Thymus (tissue), 11 donors: ENCODE results near the gene DNASE1L1. TPM values are rescaled to one million over a fixed set of nuclear protein-coding genes. Genes with fewer than 3 reads are reported as not detected.

Experiments
- DNase-seq, 9 donors: peaks; one replicate each; pipeline ENCODE4 v3.0.0-alpha.2; 2013; ENCODE audit warnings: low spot score in 9 of 9, low read depth in 6 of 9, missing footprints in 1 of 9
- H3K27ac ChIP-seq, 2 donors: one replicate each; pipeline ENCODE4 v1.5.1; 2013; ENCODE audit warnings: control low read depth in 1 of 2, low read depth in 1 of 2, low read length in 1 of 2, mild to moderate bottlenecking in 1 of 2, moderate library complexity in 1 of 2
- H3K27me3 ChIP-seq, 2 donors: one replicate each; pipeline ENCODE4 v1.5.1; 2013; ENCODE audit warnings: low read length in 1 of 2; ENCODE audit not compliant: control insufficient read depth in 2 of 2, insufficient read depth in 1 of 2
- H3K36me3 ChIP-seq, 2 donors: one replicate each; pipeline ENCODE4 v1.5.1; 2013; ENCODE audit warnings: low read length in 1 of 2, mild to moderate bottlenecking in 1 of 2, moderate library complexity in 1 of 2; ENCODE audit not compliant: control insufficient read depth in 2 of 2, insufficient read depth in 2 of 2
- H3K4me1 ChIP-seq, 2 donors: one replicate each; pipeline ENCODE4 v1.5.1; 2013; ENCODE audit warnings: low read length in 2 of 2; ENCODE audit not compliant: control insufficient read depth in 2 of 2, insufficient read depth in 2 of 2
- H3K4me3 ChIP-seq, 2 donors: one replicate each; pipeline ENCODE4 v1.5.1; 2013; ENCODE audit warnings: low read length in 2 of 2, control low read depth in 1 of 2, mild to moderate bottlenecking in 1 of 2
- H3K9me3 ChIP-seq, 2 donors: one replicate each; pipeline ENCODE4 v1.5.1; 2013; ENCODE audit warnings: low read length in 1 of 2, mild to moderate bottlenecking in 1 of 2; ENCODE audit not compliant: control insufficient read depth in 2 of 2, insufficient read depth in 1 of 2
- WGBS: extraction: QIAGEN DNeasy Blood & Tissue Kit; methylation state at CpG from one replicate; pipeline ENCODE4 v1.1.7; 2013; 5-methylcytosine and 5-hydroxymethylcytosine counted together
- polyA plus RNA-seq: library from polyadenylated mRNA; stranded (reverse); fragments of 200-250 nt; gene quantifications from one replicate; pipeline ENCODE4 v1.2.3, GENCODE V29; 2013
- total RNA-seq: library from RNA; stranded (reverse); fragments of 120-200 nt; gene quantifications from one replicate; pipeline ENCODE4 v1.2.4, GENCODE V29; 2013
- donor health status: healthy.

The DNASE1L1 gene
- total and polyA plus RNA-seq, 2 donors = 10.1 to 23.0 TPM

GRCh38 chrX:154373340-154374306 is 35.4 kb downstream of the DNASE1L1 start:
- Histone ChIP-seq H3K4me3 (peak overlapping the region in 1 of 2 donors; percentile 35), H3K36me3 (no peaks in the 10 kb centered on the region), H3K9me3 (peaks cover 0 to 34% of the 10 kb centered on the region in 2 donors), H3K27me3 (peaks cover 18 to 44% of the 10 kb centered on the region in 2 donors), H3K4me1 (peaks cover 8 to 53% of the 10 kb centered on the region in 2 donors), H3K27ac (no peak overlapping the region)
- DNase-seq = peak in 2 of 9 donors; percentile 19 to 49
- 19% methylated on average over 23 of the region's 23 CpGs for WGBS

- WGBS = 47% methylated on average over 5 of the region's 5 CpGs
- Histone ChIP-seq H3K4me1 (peaks cover 8 to 56% of the 10 kb centered on the region in 2 donors), H3K36me3 (peaks cover under 1 to 5% of the 10 kb centered on the region in 2 donors), H3K9me3 (peaks cover 0 to 28% of the 10 kb centered on the region in 2 donors), H3K27me3 (peaks cover 18 to 44% of the 10 kb centered on the region in 2 donors), H3K27ac (no peak overlapping the region), H3K4me3 (no peak overlapping the region)
- DNase-seq = no peak
These were observed 36.4 kb downstream of the DNASE1L1 start for GRCh38 chrX:154372612-154373022.

GRCh38 chrX:154371789-154372300 is 37.2 kb downstream of the DNASE1L1 start:
- Histone ChIP-seq H3K4me1 (peaks cover 8 to 48% of the 10 kb centered on the region in 2 donors), H3K27me3 (peaks cover 18 to 44% of the 10 kb centered on the region in 2 donors), H3K9me3 (peaks cover 0 to 34% of the 10 kb centered on the region in 2 donors), H3K36me3 (peaks cover 8 to 13% of the 10 kb centered on the region in 2 donors), H3K27ac (peak overlapping the region; percentile 18 to 26), H3K4me3 (peak overlapping the region; percentile 35 to 63)
- WGBS = 12% methylated on average over 43 of the region's 43 CpGs
- no peak for DNase-seq

GRCh38 chrX:154371017-154371788 is 37.9 kb downstream of the DNASE1L1 start:
- Histone ChIP-seq H3K36me3 (peaks cover 15 to 19% of the 10 kb centered on the region in 2 donors), H3K4me3 (peak overlapping the region; percentile 63 to 65), H3K4me1 (peaks cover 8 to 47% of the 10 kb centered on the region in 2 donors), H3K27me3 (peaks cover 18 to 42% of the 10 kb centered on the region in 2 donors), H3K27ac (peak overlapping the region; percentile 42 to 53), H3K9me3 (peaks cover 0 to 34% of the 10 kb centered on the region in 2 donors)
- peak in 8 of 9 donors; percentile 59 to 94 (median 84) for DNase-seq
- WGBS = under 1% methylated on average over 77 of the region's 77 CpGs

- peaks cover 22 to 25% of the 10 kb centered on the region in 2 donors for H3K36me3 ChIP-seq
- peak overlapping the region; percentile 63 to 65 for H3K4me3 ChIP-seq
- under 1% methylated on average over 63 of the region's 63 CpGs for WGBS
- H3K27ac ChIP-seq = peak overlapping the region; percentile 74 to 77
- H3K27me3 ChIP-seq = peaks cover 18 to 40% of the 10 kb centered on the region in 2 donors
- DNase-seq = peak in 1 of 9 donors; percentile 37
- H3K4me1 ChIP-seq = peaks cover 8 to 47% of the 10 kb centered on the region in 2 donors
- peaks cover 0 to 34% of the 10 kb centered on the region in 2 donors for H3K9me3 ChIP-seq
These were observed 38.6 kb downstream of the DNASE1L1 start for GRCh38 chrX:154370300-154371016.

- peak in 4 of 9 donors; percentile 49 to 71 (median 54) for DNase-seq
- Histone ChIP-seq H3K4me1 (peaks cover 8 to 47% of the 10 kb centered on the region in 2 donors), H3K36me3 (peaks cover 30 to 32% of the 10 kb centered on the region in 2 donors), H3K4me3 (peak overlapping the region; percentile 63 to 65), H3K27ac (peak overlapping the region; percentile 80 to 84), H3K9me3 (peaks cover 0 to 38% of the 10 kb centered on the region in 2 donors), H3K27me3 (peaks cover 14 to 32% of the 10 kb centered on the region in 2 donors)
- 15% methylated on average over 13 of the region's 13 CpGs for WGBS
These were observed 39.4 kb downstream of the DNASE1L1 start for GRCh38 chrX:154369449-154370299.

GRCh38 chrX:154368630-154369448 is 40.2 kb downstream of the DNASE1L1 start:
- Histone ChIP-seq H3K9me3 (peaks cover 0 to 34% of the 10 kb centered on the region in 2 donors), H3K27me3 (peaks cover 8 to 26% of the 10 kb centered on the region in 2 donors), H3K27ac (peak overlapping the region; percentile 80 to 84), H3K4me3 (peak overlapping the region; percentile 63 to 65), H3K4me1 (peaks cover 8 to 43% of the 10 kb centered on the region in 2 donors), H3K36me3 (peaks cover 38% of the 10 kb centered on the region in 2 donors)
- WGBS = 4% methylated on average over 16 of the region's 16 CpGs
- DNase-seq = peak in 4 of 9 donors; percentile 36 to 75 (median 54)
